Fibroblast of the conjunctiva (primary cell): Measurements from ENCODE around the gene SEC14L5.
A peak's percentile ranks its signal among the peaks of the same experiment; 100 is the strongest.

Experiments used
- DNase-seq: peaks from one replicate; pipeline ENCODE4 v3.0.0-alpha.2; 2010; ENCODE audit warnings: low read depth

SEC14L5 gene

GRCh38 chr16:4931381-4931780 is 26.7 kb upstream of the SEC14L5 start:
- no peak for DNase-seq

- no peak for DNase-seq
Observed at GRCh38 chr16:4933433-4933832, 24.7 kb upstream of the SEC14L5 start.

- no peak for DNase-seq
Observed at GRCh38 chr16:4933871-4934395, 24.2 kb upstream of the SEC14L5 start.

GRCh38 chr16:4934591-4934990 is 23.5 kb upstream of the SEC14L5 start:
- DNase-seq, result no peak

- peak; percentile 93 for DNase-seq
Observed at GRCh38 chr16:4935241-4935855, 22.8 kb upstream of the SEC14L5 start.

GRCh38 chr16:4936181-4936990 is 21.7 kb upstream of the SEC14L5 start:
- no peak for DNase-seq

GRCh38 chr16:4936991-4937781 is 20.9 kb upstream of the SEC14L5 start, which contains the start of gene PPL:
TSS of gene PPL (minus strand) at chr16:4937148. CDS start at chr16:4937045, 103 bp downstream.
- DNase-seq, result no peak

- DNase-seq, result no peak
Observed at GRCh38 chr16:4937782-4938682, 20.1 kb upstream of the SEC14L5 start.

GRCh38 chr16:4938683-4939030 is 19.5 kb upstream of the SEC14L5 start:
- no peak for DNase-seq

- DNase-seq, result no peak
Observed at GRCh38 chr16:4940719-4941118, 17.4 kb upstream of the SEC14L5 start.

GRCh38 chr16:4942481-4942880 is 15.6 kb upstream of the SEC14L5 start:
- DNase-seq, result no peak

GRCh38 chr16:4944333-4945281 is 13.5 kb upstream of the SEC14L5 start:
- DNase-seq, result peak; percentile 99

GRCh38 chr16:4945560-4946502 is 12.3 kb upstream of the SEC14L5 start:
- DNase-seq, result peak; percentile 50

GRCh38 chr16:4946917-4947316 is 11.2 kb upstream of the SEC14L5 start:
- no peak for DNase-seq

GRCh38 chr16:4947722-4948503 is 10.2 kb upstream of the SEC14L5 start:
- no peak for DNase-seq

- DNase-seq, result no peak
Observed at GRCh38 chr16:4948903-4949766, 9.0 kb upstream of the SEC14L5 start.

GRCh38 chr16:4949986-4950385 is 8.1 kb upstream of the SEC14L5 start:
- DNase-seq, result no peak
